ENCODE data around the gene DOK3. TPM values are rescaled to one million over a fixed set of nuclear protein-coding genes. Genes with fewer than 3 reads are reported as not detected.

The DOK3 gene
- total and polyA plus RNA-seq, 10 of the 15 experiments (the other 5 are each of a cell fraction or from before 2014, with no cell fraction given) = 6.6 to 107 (median 52.1) TPM

DNA sequence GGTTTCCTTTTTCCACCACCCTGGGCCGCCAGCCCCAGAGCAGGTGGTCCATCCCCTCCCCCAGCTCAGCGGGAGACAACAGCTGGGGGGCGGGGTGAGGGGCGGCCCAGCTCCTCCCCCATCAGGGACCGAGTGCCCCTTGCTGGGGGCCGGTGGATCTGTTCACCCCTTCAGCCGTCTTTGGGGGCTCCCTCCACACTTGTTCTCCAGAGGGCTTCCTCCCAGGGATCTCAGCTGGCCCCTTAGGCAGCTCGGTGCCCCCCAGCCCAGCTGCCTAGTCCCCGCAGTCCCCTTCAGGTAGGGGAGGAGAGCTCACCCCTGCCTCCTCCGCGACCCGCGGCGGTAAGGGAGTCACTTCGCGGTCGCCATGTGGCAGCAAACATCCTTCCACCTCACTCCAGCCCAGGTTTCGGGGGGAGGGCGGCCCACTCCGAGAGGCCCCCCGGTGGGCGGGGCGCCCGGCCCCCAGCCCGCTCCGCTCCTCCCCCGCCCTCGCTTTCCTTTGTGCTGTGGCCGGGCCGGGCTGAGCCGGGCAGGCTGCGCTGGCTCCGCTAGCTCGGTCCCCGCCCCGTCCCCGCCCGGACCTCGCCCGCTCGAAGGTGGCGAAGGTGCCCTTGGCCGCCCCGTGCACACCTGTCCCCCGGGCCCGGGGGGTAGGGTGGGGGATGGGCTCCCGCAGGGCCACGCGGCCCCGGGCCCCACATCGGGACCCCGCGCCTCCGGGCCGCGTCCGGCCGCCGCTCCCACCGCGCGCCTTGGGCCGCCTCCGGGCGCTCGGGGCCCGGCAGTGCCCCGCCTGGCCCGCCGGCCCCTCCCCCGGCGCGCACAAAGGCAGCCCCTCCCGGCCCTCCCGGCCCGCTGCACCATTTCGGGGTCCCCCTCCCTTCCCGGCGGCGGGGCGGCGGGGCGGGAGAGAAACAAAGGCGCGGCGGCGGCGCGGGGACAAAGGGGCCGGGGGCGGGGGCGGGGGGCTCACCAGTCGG lies 36.9 kb downstream of the DOK3 start (continued):
- no peak for TF ChIP-seq SUPT20H (IDR thresholded peaks at IDR 0.05; ENCODE audit: borderline replicate concordance, control insufficient read depth, low read depth, low read length)
- no peak for TF ChIP-seq EZH2 (IDR thresholded peaks at IDR 0.05; ENCODE audit: borderline replicate concordance, control insufficient read depth, low read depth, low read length)
- no peak for TF ChIP-seq RBBP5 (conservative IDR thresholded peaks at IDR 0.05)
- peak; percentile 14; the same call in 1 of the 2 replicates for TF ChIP-seq GATAD2B (conservative IDR thresholded peaks at IDR 0.05; ENCODE audit: low read depth)
- TF ChIP-seq EED (IDR thresholded peaks at IDR 0.05; ENCODE audit: low read depth) = no peak
- TF ChIP-seq TBL1XR1 (IDR thresholded peaks at IDR 0.05; ENCODE audit: low read depth, low read length) = no peak
- 0 out of 2 replicates have a peak, but pooled peaks have one; percentile 39 for TF ChIP-seq TCF12 (IDR thresholded peaks at IDR 0.05; ENCODE audit: low read depth, low read length)

DNA sequence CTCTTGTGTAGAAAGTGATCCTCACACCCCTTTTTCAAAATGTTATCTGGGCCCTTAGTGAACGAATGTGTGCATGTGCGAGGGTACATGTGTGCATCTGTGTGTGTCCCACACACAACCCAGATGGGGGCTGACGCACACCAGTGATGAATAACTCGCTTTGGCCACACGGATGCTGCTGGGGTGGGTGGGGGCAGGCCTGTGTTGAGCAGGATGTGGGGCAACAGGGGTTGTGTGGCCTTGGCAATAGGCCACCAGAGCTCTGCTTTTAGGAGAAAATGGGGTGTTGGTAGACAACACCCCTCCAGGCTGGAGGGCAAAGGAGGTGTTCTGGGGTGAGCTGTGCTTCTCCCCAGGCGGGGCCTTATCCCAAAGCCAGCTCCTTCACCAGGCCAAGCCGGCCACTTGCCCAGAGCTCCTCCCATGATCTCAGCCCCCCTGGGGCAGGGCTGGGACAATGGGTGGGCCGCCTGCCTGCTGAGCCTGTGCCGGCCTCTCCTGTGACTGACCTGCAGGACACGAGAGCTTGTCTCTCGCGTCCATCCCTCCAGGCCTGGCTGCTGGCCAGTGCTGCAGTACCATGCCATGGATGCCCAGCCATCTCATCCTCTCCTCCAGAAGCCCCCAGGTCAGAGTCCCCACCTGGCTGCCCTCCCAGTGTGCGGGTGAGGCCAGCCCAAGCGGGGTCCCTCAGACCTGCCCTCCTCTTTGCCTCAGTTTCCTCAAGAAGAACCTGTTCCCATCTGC lies 37.8 kb downstream of the DOK3 start:
- ATAC-seq (no peak), FAIRE-seq (no peak), DNase-seq (ENCODE audit: low read depth, low spot score) (no peak)
- Histone ChIP-seq H3K27ac (ENCODE audit: control insufficient read depth, insufficient read depth) (no peak overlapping the region), H3K36me3 (ENCODE audit: control insufficient read depth in 2 of 2, insufficient read depth in 2 of 2, low read length in 1 of 2) (no peaks in the 10 kb centered on the region), H3K4me2 (ENCODE audit: control insufficient read depth, insufficient read depth) (peak overlapping the region; percentile 89), H2AFZ (ENCODE audit: control insufficient read depth, low read depth, low read length) (no peak overlapping the region), H3K4me3 (peak overlapping the region; percentile 46), H3K9me3 (replicated peaks; ENCODE audit: control insufficient read depth, insufficient read depth, low read length) (no peaks in the 10 kb centered on the region), H3K9ac (ENCODE audit: control insufficient read depth, insufficient read depth, low read length) (peak overlapping the region; percentile 61), H3K27me3 (replicated peaks in 1 of 2; ENCODE audit: control insufficient read depth in 2 of 2, insufficient read depth in 2 of 2, low read length in 1 of 2) (no peaks in the 10 kb centered on the region), H4K20me1 (ENCODE audit: control insufficient read depth, insufficient read depth) (no peaks in the 10 kb centered on the region), H3K79me2 (ENCODE audit: control insufficient read depth, insufficient read depth, low read length) (peaks cover 4% of the 10 kb centered on the region; the same call in 1 of the 2 replicates), H3K4me1 (ENCODE audit: control insufficient read depth, insufficient read depth, low read length) (peaks cover 12% of the 10 kb centered on the region)
- CTCF ChIA-PET = interaction anchor here (0.9 to 2.4 kb wide), 7 partner anchors 12 to 81 kb away, joined by 3 to 13 read pairs (median 3); no protein-coding TSS in a partner anchor
- BruUV-seq (replicated peaks) = no TSS peak
- in situ Hi-C loops (cut with MboI) = no loop called here
- intact Hi-C loops (cut with micrococcal nuclease; ENCODE audit: unreplicated experiment) = no loop called here
- RAD21 ChIA-PET (ENCODE audit: unreplicated experiment) = interaction anchor here (0.9 to 2.0 kb wide), 5 partner anchors 16 to 81 kb away, joined by 3 to 7 read pairs (median 5); partner anchors contain the start of gene PDLIM7
- 86% methylated on average over 11 of the region's 14 CpGs for WGBS (ENCODE audit: insufficient coverage, insufficient replicate concordance, low lambda C conversion rate, missing lambda C conversion rate)
- POLR2A ChIA-PET = interaction anchor here (0.6 to 1.6 kb wide), 6 partner anchors 9 to 37 kb away, joined by 3 to 6 read pairs (median 3); partner anchors contain the start of gene DOK3
- SMC1A ChIA-PET (ENCODE audit: uncharacterized antibody, unreplicated experiment) = interaction anchor here (0.8 to 1.2 kb wide), 2 partner anchors 26 to 30 kb away, joined by 3 read pairs; partner anchors contain the start of gene PDLIM7
- TF ChIP-seq TARDBP (IDR thresholded peaks at IDR 0.05; ENCODE audit: borderline replicate concordance) (no peak), KLF5 (IDR thresholded peaks at IDR 0.05; ENCODE audit: partially characterized antibody) (no peak), SP1 (IDR thresholded peaks at IDR 0.05; ENCODE audit: low read depth, low read length) (no peak), MXI1 (IDR thresholded peaks at IDR 0.05; ENCODE audit: low read depth, low read length) (no peak), ZZZ3 (IDR thresholded peaks at IDR 0.05; ENCODE audit: control insufficient read depth, insufficient read length, low read depth) (no peak), STAT3 (IDR thresholded peaks at IDR 0.05; ENCODE audit: low read depth, low read length) (no peak), KAT2A (conservative IDR thresholded peaks at IDR 0.05; ENCODE audit: control insufficient read depth, low read depth, low read length) (no peak)
- TF ChIP-seq, protein P1, sequence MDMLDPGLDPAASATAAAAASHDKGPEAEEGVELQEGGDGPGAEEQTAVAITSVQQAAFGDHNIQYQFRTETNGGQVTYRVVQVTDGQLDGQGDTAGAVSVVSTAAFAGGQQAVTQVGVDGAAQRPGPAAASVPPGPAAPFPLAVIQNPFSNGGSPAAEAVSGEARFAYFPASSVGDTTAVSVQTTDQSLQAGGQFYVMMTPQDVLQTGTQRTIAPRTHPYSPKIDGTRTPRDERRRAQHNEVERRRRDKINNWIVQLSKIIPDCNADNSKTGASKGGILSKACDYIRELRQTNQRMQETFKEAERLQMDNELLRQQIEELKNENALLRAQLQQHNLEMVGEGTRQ (IDR thresholded peaks at IDR 0.05; ENCODE audit: borderline replicate concordance, low read depth, low read length) = no peak
- TF ChIP-seq, protein P2, sequence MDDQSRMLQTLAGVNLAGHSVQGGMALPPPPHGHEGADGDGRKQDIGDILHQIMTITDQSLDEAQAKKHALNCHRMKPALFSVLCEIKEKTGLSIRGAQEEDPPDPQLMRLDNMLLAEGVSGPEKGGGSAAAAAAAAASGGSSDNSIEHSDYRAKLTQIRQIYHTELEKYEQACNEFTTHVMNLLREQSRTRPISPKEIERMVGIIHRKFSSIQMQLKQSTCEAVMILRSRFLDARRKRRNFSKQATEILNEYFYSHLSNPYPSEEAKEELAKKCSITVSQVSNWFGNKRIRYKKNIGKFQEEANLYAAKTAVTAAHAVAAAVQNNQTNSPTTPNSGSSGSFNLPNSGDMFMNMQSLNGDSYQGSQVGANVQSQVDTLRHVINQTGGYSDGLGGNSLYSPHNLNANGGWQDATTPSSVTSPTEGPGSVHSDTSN (IDR thresholded peaks at IDR 0.05; ENCODE audit: insufficient replicate concordance, low read depth, low read length) = no peak

Measured in GM12878 (cell line).